ENCODE results near the gene LRRFIP1. TPM values are rescaled to one million over a fixed set of nuclear protein-coding genes. Genes with fewer than 3 reads are reported as not detected.
A peak's percentile ranks its signal among the peaks of the same experiment; 100 is the strongest.

Gene LRRFIP1
- total and polyA plus RNA-seq, 9 of the 15 experiments (the other 6 are each of a cell fraction or from before 2014, with no cell fraction given), result 13.1 to 45.2 (median 31.3) TPM

DNA sequence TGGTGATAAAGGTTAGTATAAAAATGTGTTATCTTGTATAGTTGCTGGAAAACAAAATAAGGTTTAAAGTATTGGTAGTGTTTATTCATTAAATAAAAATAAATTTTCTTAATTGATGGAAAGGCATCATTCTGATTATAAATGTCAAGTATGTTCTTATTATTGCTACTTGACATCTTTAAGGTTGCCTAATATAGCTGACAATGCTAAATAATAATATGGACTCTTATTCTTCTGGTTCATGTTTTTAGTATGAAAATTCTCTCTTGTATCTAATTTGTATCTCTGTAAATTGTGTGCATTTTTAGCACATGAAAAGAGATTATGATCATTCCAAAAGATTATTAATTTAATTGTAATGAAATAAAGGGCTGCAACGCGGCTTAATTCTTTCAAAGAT lies 196.2 kb downstream of the LRRFIP1 start:
- DNase-seq (ENCODE audit: extremely low read depth in 1 of 4, low spot score in 3 of 4) (no peak), FAIRE-seq (no peak), ATAC-seq (no peak)
- H3K9me1 ChIP-seq (ENCODE audit: control insufficient read depth, insufficient read depth, low read length), result no peaks in the 10 kb centered on the region
- 0% methylated on average over 2 of the region's 2 CpGs for WGBS (ENCODE audit: insufficient coverage, low coverage, missing lambda C conversion rate)
- POLR2A ChIA-PET, result no interaction called here
- intact Hi-C loops (cut with micrococcal nuclease) (no loop called here), in situ Hi-C loops (cut with MboI) (no loop called here)
- no peaks in the 10 kb centered on the region for H4K20me1 ChIP-seq (replicated peaks; ENCODE audit: control insufficient read depth, insufficient read depth, low read length)
- no peaks in the 10 kb centered on the region for H3K36me3 ChIP-seq (ENCODE audit: control insufficient read depth, insufficient read depth, low read length)
- BruUV-seq (replicated peaks), result no TSS peak
- no peak overlapping the region for H2AFZ ChIP-seq (ENCODE audit: low read depth, low read length)
- H3K9me3 ChIP-seq (replicated peaks; ENCODE audit: control insufficient read depth, insufficient read depth, low read depth, low read length), result no peaks in the 10 kb centered on the region
- H3K27ac ChIP-seq (ENCODE audit: extremely low read depth, low read depth, low read length), result no peak overlapping the region
- H3K4me3 ChIP-seq, result no peak overlapping the region
- no peak overlapping the region for H3K4me2 ChIP-seq (ENCODE audit: insufficient read depth, low read length)
- H3K4me1 ChIP-seq (replicated peaks in 1 of 2; ENCODE audit: control insufficient read depth in 2 of 2, insufficient read depth in 2 of 2, low read length in 2 of 2), result no peaks in the 10 kb centered on the region
- H3K27me3 ChIP-seq (ENCODE audit: control insufficient read depth in 2 of 2, insufficient read depth in 2 of 2, low read length in 2 of 2), result no peaks in the 10 kb centered on the region
- CTCF ChIA-PET (ENCODE audit: low intra/inter-chr PET ratio), result no interaction called here
- no peaks in the 10 kb centered on the region for H3K79me2 ChIP-seq (ENCODE audit: control insufficient read depth, insufficient read depth, low read length)
- H3K9ac ChIP-seq (ENCODE audit: insufficient read depth in 1 of 2, low read depth in 2 of 2, low read length in 2 of 2), result no peak overlapping the region
- TF ChIP-seq ZNF316 (IDR thresholded peaks at IDR 0.05), result peak; percentile 82
- TF ChIP-seq NELFE (IDR thresholded peaks at IDR 0.05; ENCODE audit: insufficient read depth, insufficient read length), result no peak
- TF ChIP-seq, protein P1, sequence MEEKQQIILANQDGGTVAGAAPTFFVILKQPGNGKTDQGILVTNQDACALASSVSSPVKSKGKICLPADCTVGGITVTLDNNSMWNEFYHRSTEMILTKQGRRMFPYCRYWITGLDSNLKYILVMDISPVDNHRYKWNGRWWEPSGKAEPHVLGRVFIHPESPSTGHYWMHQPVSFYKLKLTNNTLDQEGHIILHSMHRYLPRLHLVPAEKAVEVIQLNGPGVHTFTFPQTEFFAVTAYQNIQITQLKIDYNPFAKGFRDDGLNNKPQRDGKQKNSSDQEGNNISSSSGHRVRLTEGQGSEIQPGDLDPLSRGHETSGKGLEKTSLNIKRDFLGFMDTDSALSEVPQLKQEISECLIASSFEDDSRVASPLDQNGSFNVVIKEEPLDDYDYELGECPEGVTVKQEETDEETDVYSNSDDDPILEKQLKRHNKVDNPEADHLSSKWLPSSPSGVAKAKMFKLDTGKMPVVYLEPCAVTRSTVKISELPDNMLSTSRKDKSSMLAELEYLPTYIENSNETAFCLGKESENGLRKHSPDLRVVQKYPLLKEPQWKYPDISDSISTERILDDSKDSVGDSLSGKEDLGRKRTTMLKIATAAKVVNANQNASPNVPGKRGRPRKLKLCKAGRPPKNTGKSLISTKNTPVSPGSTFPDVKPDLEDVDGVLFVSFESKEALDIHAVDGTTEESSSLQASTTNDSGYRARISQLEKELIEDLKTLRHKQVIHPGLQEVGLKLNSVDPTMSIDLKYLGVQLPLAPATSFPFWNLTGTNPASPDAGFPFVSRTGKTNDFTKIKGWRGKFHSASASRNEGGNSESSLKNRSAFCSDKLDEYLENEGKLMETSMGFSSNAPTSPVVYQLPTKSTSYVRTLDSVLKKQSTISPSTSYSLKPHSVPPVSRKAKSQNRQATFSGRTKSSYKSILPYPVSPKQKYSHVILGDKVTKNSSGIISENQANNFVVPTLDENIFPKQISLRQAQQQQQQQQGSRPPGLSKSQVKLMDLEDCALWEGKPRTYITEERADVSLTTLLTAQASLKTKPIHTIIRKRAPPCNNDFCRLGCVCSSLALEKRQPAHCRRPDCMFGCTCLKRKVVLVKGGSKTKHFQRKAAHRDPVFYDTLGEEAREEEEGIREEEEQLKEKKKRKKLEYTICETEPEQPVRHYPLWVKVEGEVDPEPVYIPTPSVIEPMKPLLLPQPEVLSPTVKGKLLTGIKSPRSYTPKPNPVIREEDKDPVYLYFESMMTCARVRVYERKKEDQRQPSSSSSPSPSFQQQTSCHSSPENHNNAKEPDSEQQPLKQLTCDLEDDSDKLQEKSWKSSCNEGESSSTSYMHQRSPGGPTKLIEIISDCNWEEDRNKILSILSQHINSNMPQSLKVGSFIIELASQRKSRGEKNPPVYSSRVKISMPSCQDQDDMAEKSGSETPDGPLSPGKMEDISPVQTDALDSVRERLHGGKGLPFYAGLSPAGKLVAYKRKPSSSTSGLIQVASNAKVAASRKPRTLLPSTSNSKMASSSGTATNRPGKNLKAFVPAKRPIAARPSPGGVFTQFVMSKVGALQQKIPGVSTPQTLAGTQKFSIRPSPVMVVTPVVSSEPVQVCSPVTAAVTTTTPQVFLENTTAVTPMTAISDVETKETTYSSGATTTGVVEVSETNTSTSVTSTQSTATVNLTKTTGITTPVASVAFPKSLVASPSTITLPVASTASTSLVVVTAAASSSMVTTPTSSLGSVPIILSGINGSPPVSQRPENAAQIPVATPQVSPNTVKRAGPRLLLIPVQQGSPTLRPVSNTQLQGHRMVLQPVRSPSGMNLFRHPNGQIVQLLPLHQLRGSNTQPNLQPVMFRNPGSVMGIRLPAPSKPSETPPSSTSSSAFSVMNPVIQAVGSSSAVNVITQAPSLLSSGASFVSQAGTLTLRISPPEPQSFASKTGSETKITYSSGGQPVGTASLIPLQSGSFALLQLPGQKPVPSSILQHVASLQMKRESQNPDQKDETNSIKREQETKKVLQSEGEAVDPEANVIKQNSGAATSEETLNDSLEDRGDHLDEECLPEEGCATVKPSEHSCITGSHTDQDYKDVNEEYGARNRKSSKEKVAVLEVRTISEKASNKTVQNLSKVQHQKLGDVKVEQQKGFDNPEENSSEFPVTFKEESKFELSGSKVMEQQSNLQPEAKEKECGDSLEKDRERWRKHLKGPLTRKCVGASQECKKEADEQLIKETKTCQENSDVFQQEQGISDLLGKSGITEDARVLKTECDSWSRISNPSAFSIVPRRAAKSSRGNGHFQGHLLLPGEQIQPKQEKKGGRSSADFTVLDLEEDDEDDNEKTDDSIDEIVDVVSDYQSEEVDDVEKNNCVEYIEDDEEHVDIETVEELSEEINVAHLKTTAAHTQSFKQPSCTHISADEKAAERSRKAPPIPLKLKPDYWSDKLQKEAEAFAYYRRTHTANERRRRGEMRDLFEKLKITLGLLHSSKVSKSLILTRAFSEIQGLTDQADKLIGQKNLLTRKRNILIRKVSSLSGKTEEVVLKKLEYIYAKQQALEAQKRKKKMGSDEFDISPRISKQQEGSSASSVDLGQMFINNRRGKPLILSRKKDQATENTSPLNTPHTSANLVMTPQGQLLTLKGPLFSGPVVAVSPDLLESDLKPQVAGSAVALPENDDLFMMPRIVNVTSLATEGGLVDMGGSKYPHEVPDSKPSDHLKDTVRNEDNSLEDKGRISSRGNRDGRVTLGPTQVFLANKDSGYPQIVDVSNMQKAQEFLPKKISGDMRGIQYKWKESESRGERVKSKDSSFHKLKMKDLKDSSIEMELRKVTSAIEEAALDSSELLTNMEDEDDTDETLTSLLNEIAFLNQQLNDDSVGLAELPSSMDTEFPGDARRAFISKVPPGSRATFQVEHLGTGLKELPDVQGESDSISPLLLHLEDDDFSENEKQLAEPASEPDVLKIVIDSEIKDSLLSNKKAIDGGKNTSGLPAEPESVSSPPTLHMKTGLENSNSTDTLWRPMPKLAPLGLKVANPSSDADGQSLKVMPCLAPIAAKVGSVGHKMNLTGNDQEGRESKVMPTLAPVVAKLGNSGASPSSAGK (IDR thresholded peaks at IDR 0.05), result no peak
- TF ChIP-seq, protein P2, sequence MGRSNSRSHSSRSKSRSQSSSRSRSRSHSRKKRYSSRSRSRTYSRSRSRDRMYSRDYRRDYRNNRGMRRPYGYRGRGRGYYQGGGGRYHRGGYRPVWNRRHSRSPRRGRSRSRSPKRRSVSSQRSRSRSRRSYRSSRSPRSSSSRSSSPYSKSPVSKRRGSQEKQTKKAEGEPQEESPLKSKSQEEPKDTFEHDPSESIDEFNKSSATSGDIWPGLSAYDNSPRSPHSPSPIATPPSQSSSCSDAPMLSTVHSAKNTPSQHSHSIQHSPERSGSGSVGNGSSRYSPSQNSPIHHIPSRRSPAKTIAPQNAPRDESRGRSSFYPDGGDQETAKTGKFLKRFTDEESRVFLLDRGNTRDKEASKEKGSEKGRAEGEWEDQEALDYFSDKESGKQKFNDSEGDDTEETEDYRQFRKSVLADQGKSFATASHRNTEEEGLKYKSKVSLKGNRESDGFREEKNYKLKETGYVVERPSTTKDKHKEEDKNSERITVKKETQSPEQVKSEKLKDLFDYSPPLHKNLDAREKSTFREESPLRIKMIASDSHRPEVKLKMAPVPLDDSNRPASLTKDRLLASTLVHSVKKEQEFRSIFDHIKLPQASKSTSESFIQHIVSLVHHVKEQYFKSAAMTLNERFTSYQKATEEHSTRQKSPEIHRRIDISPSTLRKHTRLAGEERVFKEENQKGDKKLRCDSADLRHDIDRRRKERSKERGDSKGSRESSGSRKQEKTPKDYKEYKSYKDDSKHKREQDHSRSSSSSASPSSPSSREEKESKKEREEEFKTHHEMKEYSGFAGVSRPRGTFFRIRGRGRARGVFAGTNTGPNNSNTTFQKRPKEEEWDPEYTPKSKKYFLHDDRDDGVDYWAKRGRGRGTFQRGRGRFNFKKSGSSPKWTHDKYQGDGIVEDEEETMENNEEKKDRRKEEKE (IDR thresholded peaks at IDR 0.05; ENCODE audit: borderline replicate concordance in 1 of 2, control insufficient read depth in 1 of 2, low read depth in 2 of 2, low read length in 1 of 2), result no peak
- TF ChIP-seq, protein P3, sequence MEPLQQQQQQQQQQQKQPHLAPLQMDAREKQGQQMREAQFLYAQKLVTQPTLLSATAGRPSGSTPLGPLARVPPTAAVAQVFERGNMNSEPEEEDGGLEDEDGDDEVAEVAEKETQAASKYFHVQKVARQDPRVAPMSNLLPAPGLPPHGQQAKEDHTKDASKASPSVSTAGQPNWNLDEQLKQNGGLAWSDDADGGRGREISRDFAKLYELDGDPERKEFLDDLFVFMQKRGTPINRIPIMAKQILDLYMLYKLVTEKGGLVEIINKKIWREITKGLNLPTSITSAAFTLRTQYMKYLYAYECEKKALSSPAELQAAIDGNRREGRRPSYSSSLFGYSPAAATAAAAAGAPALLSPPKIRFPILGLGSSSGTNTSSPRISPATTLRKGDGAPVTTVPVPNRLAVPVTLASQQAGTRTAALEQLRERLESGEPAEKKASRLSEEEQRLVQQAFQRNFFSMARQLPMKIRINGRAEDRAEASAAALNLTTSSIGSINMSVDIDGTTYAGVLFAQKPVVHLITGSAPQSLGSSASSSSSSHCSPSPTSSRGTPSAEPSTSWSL (CRISPR knock-in tag; IDR thresholded peaks at IDR 0.05; ENCODE audit: borderline replicate concordance), result no peak
- peak; percentile 64 for TF ChIP-seq C11orf30 (IDR thresholded peaks at IDR 0.05; ENCODE audit: low read depth)

Data from K562 (cell line).